ENCODE measurements around the gene NR1D2. TPM values are rescaled to one million over a fixed set of nuclear protein-coding genes. Genes with fewer than 3 reads are reported as not detected.

The NR1D2 gene
- total and polyA plus RNA-seq, 2 experiments from 2014 or later = 6.6 to 20.7 TPM

- TF ChIP-seq REST (IDR thresholded peaks at IDR 0.05; ENCODE audit: unreplicated experiment) = no peak
- no peak for TF ChIP-seq JUNB (IDR thresholded peaks at IDR 0.05; ENCODE audit: unreplicated experiment)
- no peak for TF ChIP-seq CTCF (conservative IDR thresholded peaks at IDR 0.05; ENCODE audit: low read depth in 2 of 2)
These were observed 3.6 kb upstream of the NR1D2 start (continued) for GRCh38 chr3:23941440-23941839.

- H3K4me2 ChIP-seq = no peak overlapping the region
These were observed 2.5 kb upstream of the NR1D2 start for GRCh38 chr3:23942546-23942945.

More at GRCh38 chr3:23942546-23942945, 2.5 kb upstream of the NR1D2 start:
- ATAC-seq (no peak), DNase-seq (ENCODE audit: low spot score) (no peak)
- H3K4me1 Mint-ChIP-seq = peaks cover 17% of the 10 kb centered on the region
- Histone ChIP-seq H3K9me2 (ENCODE audit: insufficient read depth) (no peaks in the 10 kb centered on the region), H3K27me3 (ENCODE audit: insufficient read depth) (peaks cover 9% of the 10 kb centered on the region; the same call in 1 of the 2 replicates), H3K27ac (ENCODE audit: low read depth) (no peak overlapping the region), H3K4me1 (ENCODE audit: insufficient read depth) (peaks cover 18% of the 10 kb centered on the region), H3K4me3 (no peak overlapping the region), H4K20me1 (replicated peaks; ENCODE audit: insufficient read depth) (no peaks in the 10 kb centered on the region), H2AFZ (no peak overlapping the region), H3K36me3 (ENCODE audit: insufficient read depth) (no peaks in the 10 kb centered on the region), H3K79me2 (replicated peaks; ENCODE audit: insufficient read depth) (peaks cover 11% of the 10 kb centered on the region), H3F3A (replicated peaks; ENCODE audit: low read depth) (0 out of 2 replicates have a peak, but pooled peaks cover 3% of the 10 kb centered on the region)
- no peaks in the 10 kb centered on the region; the same call in 2 of the 3 replicates for H3K36me3 Mint-ChIP-seq (ENCODE audit: low read depth)
- H3K9me3 Mint-ChIP-seq = no peaks in the 10 kb centered on the region
- TF ChIP-seq ETS1 (IDR thresholded peaks at IDR 0.05) (no peak), ZNF331 (CRISPR knock-in tag; IDR thresholded peaks at IDR 0.05; ENCODE audit: low read depth) (no peak), NANOG (IDR thresholded peaks at IDR 0.05; ENCODE audit: borderline replicate concordance) (no peak), JUNB (IDR thresholded peaks at IDR 0.05; ENCODE audit: unreplicated experiment) (no peak), CTCF (conservative IDR thresholded peaks at IDR 0.05; ENCODE audit: low read depth in 2 of 2) (no peak), STAT1 (IDR thresholded peaks at IDR 0.05; ENCODE audit: unreplicated experiment) (no peak), ZNF114 (CRISPR knock-in tag; IDR thresholded peaks at IDR 0.05) (no peak), EZH2phosphoT487 (IDR thresholded peaks at IDR 0.05; ENCODE audit: unreplicated experiment) (no peak)
- TF ChIP-seq, protein P1, sequence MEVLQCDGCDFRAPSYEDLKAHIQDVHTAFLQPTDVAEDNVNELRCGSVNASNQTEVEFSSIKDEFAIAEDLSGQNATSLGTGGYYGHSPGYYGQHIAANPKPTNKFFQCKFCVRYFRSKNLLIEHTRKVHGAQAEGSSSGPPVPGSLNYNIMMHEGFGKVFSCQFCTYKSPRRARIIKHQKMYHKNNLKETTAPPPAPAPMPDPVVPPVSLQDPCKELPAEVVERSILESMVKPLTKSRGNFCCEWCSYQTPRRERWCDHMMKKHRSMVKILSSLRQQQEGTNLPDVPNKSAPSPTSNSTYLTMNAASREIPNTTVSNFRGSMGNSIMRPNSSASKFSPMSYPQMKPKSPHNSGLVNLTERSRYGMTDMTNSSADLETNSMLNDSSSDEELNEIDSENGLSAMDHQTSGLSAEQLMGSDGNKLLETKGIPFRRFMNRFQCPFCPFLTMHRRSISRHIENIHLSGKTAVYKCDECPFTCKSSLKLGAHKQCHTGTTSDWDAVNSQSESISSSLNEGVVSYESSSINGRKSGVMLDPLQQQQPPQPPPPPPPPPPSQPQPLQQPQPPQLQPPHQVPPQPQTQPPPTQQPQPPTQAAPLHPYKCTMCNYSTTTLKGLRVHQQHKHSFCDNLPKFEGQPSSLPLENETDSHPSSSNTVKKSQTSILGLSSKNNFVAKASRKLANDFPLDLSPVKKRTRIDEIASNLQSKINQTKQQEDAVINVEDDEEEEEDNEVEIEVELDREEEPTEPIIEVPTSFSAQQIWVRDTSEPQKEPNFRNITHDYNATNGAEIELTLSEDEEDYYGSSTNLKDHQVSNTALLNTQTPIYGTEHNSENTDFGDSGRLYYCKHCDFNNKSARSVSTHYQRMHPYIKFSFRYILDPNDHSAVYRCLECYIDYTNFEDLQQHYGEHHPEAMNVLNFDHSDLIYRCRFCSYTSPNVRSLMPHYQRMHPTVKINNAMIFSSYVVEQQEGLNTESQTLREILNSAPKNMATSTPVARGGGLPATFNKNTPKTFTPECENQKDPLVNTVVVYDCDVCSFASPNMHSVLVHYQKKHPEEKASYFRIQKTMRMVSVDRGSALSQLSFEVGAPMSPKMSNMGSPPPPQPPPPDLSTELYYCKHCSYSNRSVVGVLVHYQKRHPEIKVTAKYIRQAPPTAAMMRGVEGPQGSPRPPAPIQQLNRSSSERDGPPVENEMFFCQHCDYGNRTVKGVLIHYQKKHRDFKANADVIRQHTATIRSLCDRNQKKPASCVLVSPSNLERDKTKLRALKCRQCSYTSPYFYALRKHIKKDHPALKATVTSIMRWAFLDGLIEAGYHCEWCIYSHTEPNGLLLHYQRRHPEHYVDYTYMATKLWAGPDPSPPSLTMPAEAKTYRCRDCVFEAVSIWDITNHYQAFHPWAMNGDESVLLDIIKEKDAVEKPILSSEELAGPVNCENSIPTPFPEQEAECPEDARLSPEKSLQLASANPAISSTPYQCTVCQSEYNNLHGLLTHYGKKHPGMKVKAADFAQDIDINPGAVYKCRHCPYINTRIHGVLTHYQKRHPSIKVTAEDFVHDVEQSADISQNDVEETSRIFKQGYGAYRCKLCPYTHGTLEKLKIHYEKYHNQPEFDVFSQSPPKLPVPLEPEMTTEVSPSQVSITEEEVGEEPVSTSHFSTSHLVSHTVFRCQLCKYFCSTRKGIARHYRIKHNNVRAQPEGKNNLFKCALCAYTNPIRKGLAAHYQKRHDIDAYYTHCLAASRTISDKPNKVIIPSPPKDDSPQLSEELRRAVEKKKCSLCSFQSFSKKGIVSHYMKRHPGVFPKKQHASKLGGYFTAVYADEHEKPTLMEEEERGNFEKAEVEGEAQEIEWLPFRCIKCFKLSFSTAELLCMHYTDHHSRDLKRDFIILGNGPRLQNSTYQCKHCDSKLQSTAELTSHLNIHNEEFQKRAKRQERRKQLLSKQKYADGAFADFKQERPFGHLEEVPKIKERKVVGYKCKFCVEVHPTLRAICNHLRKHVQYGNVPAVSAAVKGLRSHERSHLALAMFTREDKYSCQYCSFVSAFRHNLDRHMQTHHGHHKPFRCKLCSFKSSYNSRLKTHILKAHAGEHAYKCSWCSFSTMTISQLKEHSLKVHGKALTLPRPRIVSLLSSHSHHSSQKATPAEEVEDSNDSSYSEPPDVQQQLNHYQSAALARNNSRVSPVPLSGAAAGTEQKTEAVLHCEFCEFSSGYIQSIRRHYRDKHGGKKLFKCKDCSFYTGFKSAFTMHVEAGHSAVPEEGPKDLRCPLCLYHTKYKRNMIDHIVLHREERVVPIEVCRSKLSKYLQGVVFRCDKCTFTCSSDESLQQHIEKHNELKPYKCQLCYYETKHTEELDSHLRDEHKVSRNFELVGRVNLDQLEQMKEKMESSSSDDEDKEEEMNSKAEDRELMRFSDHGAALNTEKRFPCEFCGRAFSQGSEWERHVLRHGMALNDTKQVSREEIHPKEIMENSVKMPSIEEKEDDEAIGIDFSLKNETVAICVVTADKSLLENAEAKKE (CRISPR knock-in tag; IDR thresholded peaks at IDR 0.05) = no peak
- peaks cover 6% of the 10 kb centered on the region for H3K27me3 Mint-ChIP-seq (ENCODE audit: insufficient read depth, low read depth, poor library complexity)
- no peak overlapping the region for H3K4me3 Mint-ChIP-seq
- H3K27ac Mint-ChIP-seq = no peak overlapping the region
